ENCODE measurements around the gene NCF4.

- TF ChIP-seq CSRNP3 (CRISPR knock-in tag; IDR thresholded peaks at IDR 0.05), result no peak
- no peak for TF ChIP-seq CREB5 (CRISPR knock-in tag; IDR thresholded peaks at IDR 0.05; ENCODE audit: low read depth)
- TF ChIP-seq TSHZ2 (CRISPR knock-in tag; IDR thresholded peaks at IDR 0.05), result no peak
- TF ChIP-seq ZFP30 (CRISPR knock-in tag; IDR thresholded peaks at IDR 0.05), result no peak
- no peak for TF ChIP-seq PATZ1 (CRISPR knock-in tag; IDR thresholded peaks at IDR 0.05; ENCODE audit: borderline replicate concordance)
- TF ChIP-seq TOX (CRISPR knock-in tag; IDR thresholded peaks at IDR 0.05; ENCODE audit: borderline replicate concordance), result no peak
- TF ChIP-seq ZNF70 (CRISPR knock-in tag; IDR thresholded peaks at IDR 0.05), result no peak
- no peak for TF ChIP-seq RARB (CRISPR knock-in tag; IDR thresholded peaks at IDR 0.05)
- no peak for TF ChIP-seq ZFP3 (CRISPR knock-in tag; IDR thresholded peaks at IDR 0.05)
- TF ChIP-seq ISL1 (CRISPR knock-in tag; IDR thresholded peaks at IDR 0.05), result no peak
Measured at GRCh38 chr22:36881504-36882245, 20.9 kb downstream of the NCF4 start.
